Measurements from ENCODE around the gene APOBEC3B. TPM values are rescaled to one million over a fixed set of nuclear protein-coding genes. Genes with fewer than 3 reads are reported as not detected.

The APOBEC3B gene
- total and polyA plus RNA-seq, 9 of the 15 experiments (the other 6 are each of a cell fraction or from before 2014, with no cell fraction given), result 5.9 to 166 (median 43.2) TPM

- ChIA-PET CTCF (ENCODE audit: low intra/inter-chr PET ratio) (interaction anchor here (0.6 to 1.0 kb wide), 6 partner anchors 31 to 213 kb away, joined by 3 to 6 read pairs (median 4); no protein-coding TSS in a partner anchor), POLR2A (interaction anchor here (1.0 to 1.2 kb wide), 2 partner anchors 125 to 134 kb away, joined by 4 to 5 read pairs; no protein-coding TSS in a partner anchor)
- no peak overlapping the region for H3K27ac ChIP-seq (ENCODE audit: extremely low read depth, low read depth, low read length)
- H3K9ac ChIP-seq (ENCODE audit: insufficient read depth in 1 of 2, low read depth in 2 of 2, low read length in 2 of 2), result 0 out of 4 replicates have a peak overlapping the region, but pooled peaks of 1 of the 2 experiments have one; percentile 28
- H3K9me1 ChIP-seq (ENCODE audit: control insufficient read depth, insufficient read depth, low read length), result no peaks in the 10 kb centered on the region
- ATAC-seq (peak; percentile 95), FAIRE-seq (peak; percentile 92), DNase-seq (ENCODE audit: extremely low read depth in 1 of 4, low spot score in 3 of 4) (peak; percentile 61 to 72 (median 64))
- BruUV-seq (replicated peaks), result no TSS peak
- 0 out of 2 replicates have a peak, but pooled peaks cover 3% of the 10 kb centered on the region for H4K20me1 ChIP-seq (replicated peaks; ENCODE audit: control insufficient read depth, insufficient read depth, low read length)
- H3K27me3 ChIP-seq (ENCODE audit: control insufficient read depth in 2 of 2, insufficient read depth in 2 of 2, low read length in 2 of 2), result peaks cover 0 to 9% of the 10 kb centered on the region in 2 experiments; a peak in 1 of 5 replicates
- no peaks in the 10 kb centered on the region; a peak in 1 of 5 replicates for H3K4me1 ChIP-seq (replicated peaks in 1 of 2; ENCODE audit: control insufficient read depth in 2 of 2, insufficient read depth in 2 of 2, low read length in 2 of 2)
- no peaks in the 10 kb centered on the region for H3K36me3 ChIP-seq (ENCODE audit: control insufficient read depth, insufficient read depth, low read length)
- intact Hi-C loops (cut with micrococcal nuclease) (loop anchor here (1.0 to 10.0 kb wide), 3 partner anchors 30 to 238 kb away; no protein-coding TSS in a partner anchor), in situ Hi-C loops (cut with MboI) (loop anchor here (10.0 to 25.0 kb wide), 2 partner anchors 238 to 941 kb away; partner anchors contain the start of gene PICK1)
- no peak overlapping the region for H3K4me2 ChIP-seq (ENCODE audit: insufficient read depth, low read length)
- peak overlapping the region; percentile 66; the same call in 1 of the 2 replicates for H2AFZ ChIP-seq (ENCODE audit: low read depth, low read length)
- no peaks in the 10 kb centered on the region for H3K9me3 ChIP-seq (replicated peaks; ENCODE audit: control insufficient read depth, insufficient read depth, low read depth, low read length)
- 2% methylated on average over 7 of the region's 7 CpGs for WGBS (ENCODE audit: insufficient coverage, low coverage, missing lambda C conversion rate)
- H3K79me2 ChIP-seq (ENCODE audit: control insufficient read depth, insufficient read depth, low read length), result no peaks in the 10 kb centered on the region
- no peak overlapping the region for H3K4me3 ChIP-seq
- TF ChIP-seq ARID4B (CRISPR knock-in tag; IDR thresholded peaks at IDR 0.05) (no peak), CTBP1 (IDR thresholded peaks at IDR 0.05; ENCODE audit: borderline replicate concordance) (peak; percentile 28; the same call in 1 of the 2 replicates), RAD21 (CRISPR knock-in tag; conservative IDR thresholded peaks at IDR 0.05 in 1 of 2, IDR thresholded peaks at IDR 0.05 in 1 of 2) (peak; percentile 36 to 71), TAF15 (IDR thresholded peaks at IDR 0.05; ENCODE audit: low read depth, low read length) (no peak), RCOR1 (IDR thresholded peaks at IDR 0.05; ENCODE audit: borderline replicate concordance in 1 of 2, low read depth in 2 of 2, low read length in 2 of 2) (peak in 1 of 2 experiments; percentile 44; a peak in 1 of 4 replicates), SMC3 (conservative IDR thresholded peaks at IDR 0.05; ENCODE audit: insufficient read depth, low read depth, low read length) (peak; percentile 48), SRF (CRISPR knock-in tag; IDR thresholded peaks at IDR 0.05) (peak in 1 of 2 experiments; percentile 45; a peak in 1 of 4 replicates), SMAD2 (IDR thresholded peaks at IDR 0.05; ENCODE audit: low read depth, low read length) (no peak), FOXP1 (CRISPR knock-in tag; IDR thresholded peaks at IDR 0.05) (no peak), HDAC3 (IDR thresholded peaks at IDR 0.05; ENCODE audit: borderline replicate concordance, partially characterized antibody) (no peak), ZNF384 (IDR thresholded peaks at IDR 0.05; ENCODE audit: low read depth, low read length) (peak; percentile 90), MCM2 (IDR thresholded peaks at IDR 0.05; ENCODE audit: low read depth) (no peak), ZFPM2 (CRISPR knock-in tag; IDR thresholded peaks at IDR 0.05) (no peak), ZNF174 (CRISPR knock-in tag; IDR thresholded peaks at IDR 0.05) (no peak)
- TF ChIP-seq, protein P1, sequence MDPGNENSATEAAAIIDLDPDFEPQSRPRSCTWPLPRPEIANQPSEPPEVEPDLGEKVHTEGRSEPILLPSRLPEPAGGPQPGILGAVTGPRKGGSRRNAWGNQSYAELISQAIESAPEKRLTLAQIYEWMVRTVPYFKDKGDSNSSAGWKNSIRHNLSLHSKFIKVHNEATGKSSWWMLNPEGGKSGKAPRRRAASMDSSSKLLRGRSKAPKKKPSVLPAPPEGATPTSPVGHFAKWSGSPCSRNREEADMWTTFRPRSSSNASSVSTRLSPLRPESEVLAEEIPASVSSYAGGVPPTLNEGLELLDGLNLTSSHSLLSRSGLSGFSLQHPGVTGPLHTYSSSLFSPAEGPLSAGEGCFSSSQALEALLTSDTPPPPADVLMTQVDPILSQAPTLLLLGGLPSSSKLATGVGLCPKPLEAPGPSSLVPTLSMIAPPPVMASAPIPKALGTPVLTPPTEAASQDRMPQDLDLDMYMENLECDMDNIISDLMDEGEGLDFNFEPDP (CRISPR knock-in tag; IDR thresholded peaks at IDR 0.05), result no peak
Observed at GRCh38 chr22:39003165-39003638, 21.1 kb downstream of the APOBEC3B start.

Measured in K562 (cell line).